Measurements from ENCODE around the gene RPL18.
A peak's percentile ranks its signal among the peaks of the same experiment; 100 is the strongest.
"Not testable (repeated sequence)": the region's sequence is repeated elsewhere in the genome, so short reads cannot be mapped to it uniquely, and the experiment has no call there.

RPL18 gene

GRCh38 chr19:48644355-48644754 is 25.4 kb upstream of the RPL18 start:
- no peak for DNase-seq

- no peak for DNase-seq
These were observed 23.9 kb upstream of the RPL18 start for GRCh38 chr19:48642862-48643261.

GRCh38 chr19:48641850-48642249 is 22.9 kb upstream of the RPL18 start:
- DNase-seq: no peak

GRCh38 chr19:48639483-48640375 is 20.8 kb upstream of the RPL18 start:
- no peak for DNase-seq

GRCh38 chr19:48638831-48639381 is 19.9 kb upstream of the RPL18 start:
- DNase-seq: no peak

DNA sequence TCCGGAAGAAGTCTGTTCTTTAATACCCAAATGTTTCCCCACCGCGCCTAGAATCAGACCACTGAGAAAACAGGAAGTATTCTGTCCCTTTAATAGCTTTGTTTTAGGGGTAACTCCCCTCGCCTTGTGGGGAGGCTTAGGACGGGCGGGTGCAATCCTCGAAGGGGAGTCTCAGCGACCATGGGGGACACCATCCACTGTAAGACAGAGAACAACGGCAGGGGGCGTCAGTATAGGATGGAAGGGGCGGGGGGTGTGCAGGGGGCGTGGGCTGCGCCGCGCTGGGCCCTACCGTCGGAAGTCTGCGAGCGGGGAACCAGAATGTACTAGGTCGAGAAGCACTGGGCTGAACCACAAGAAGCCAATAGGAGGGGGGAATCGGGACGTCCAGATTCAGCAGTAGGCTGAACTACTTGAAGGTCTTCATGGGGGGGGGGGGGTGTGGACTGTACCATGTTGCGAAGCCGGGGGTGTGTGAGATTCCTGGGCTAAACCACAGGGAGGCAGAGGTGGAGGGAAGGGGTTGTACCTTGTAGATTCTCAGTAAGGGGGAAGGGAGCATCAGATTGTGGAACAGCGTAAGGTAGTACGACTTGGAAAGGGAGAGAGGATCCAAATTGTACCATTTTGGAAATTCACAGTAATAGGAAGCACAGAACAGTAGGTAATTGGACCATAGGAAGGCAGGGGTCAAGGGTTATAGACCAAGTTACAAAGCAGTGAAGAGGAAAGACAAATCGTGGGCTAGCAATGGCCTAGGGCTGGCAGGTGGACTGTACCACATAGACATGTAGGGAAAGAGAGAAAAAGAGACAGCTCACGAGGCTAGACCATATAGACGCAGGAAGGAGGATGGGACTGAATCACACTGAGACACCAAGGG is 19.2 kb upstream of the RPL18 start:
- peak; percentile 80 for DNase-seq

- DNase-seq: peak; percentile 95
These were observed 18.5 kb upstream of the RPL18 start for GRCh38 chr19:48637449-48637947.

- DNase-seq: no peak
These were observed 18.0 kb upstream of the RPL18 start, which contains the start of gene DBP for GRCh38 chr19:48636859-48637448. DBP (minus strand) TSS chr19:48637379; CDS start chr19:48636994, 385 bp downstream.

DNA sequence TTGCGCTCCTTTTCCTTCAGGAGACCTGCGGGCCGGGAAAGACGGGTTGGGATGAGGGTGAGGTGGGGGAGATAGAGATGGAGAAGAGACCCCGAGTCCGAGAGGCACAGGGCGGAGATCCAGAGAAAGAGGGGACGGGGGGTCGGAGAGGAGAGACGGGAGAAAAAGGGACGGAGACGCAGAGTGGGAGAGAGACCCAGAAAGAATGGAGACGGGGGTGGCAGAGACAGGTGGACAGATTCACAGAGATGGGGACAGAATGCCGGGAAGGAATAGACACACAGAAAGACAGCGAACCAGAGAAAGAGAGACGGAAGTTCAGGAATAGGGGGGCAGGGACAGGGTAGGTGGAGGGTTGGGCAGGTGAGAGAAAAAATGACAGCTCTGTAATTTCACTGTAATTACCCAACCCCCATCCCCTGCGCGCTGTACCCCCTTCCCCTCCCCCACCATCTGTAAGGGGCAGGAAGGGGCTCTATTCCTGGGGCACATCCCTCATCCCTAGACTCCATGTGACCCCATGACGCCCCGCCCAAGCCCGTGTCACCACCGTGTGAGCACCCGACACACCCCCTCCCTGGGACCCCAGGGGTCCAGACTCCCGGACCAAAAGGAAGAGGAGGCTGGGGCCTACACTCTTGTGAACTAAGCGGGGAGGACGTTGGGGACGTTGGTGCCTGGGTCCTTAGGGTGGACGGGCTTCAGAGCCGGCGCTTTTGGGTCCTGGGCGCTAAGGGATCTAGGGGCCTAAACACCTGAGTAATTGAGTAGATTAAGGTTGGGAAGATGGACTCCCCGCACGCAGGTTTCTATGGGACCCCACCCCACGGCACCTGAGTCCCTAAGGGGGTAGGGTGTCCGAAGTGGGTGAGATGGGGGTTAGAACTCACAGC is 17.2 kb upstream of the RPL18 start:
- DNase-seq: no peak

GRCh38 chr19:48635263-48635965 is 16.4 kb upstream of the RPL18 start:
- peak; percentile 23 for DNase-seq

DNA sequence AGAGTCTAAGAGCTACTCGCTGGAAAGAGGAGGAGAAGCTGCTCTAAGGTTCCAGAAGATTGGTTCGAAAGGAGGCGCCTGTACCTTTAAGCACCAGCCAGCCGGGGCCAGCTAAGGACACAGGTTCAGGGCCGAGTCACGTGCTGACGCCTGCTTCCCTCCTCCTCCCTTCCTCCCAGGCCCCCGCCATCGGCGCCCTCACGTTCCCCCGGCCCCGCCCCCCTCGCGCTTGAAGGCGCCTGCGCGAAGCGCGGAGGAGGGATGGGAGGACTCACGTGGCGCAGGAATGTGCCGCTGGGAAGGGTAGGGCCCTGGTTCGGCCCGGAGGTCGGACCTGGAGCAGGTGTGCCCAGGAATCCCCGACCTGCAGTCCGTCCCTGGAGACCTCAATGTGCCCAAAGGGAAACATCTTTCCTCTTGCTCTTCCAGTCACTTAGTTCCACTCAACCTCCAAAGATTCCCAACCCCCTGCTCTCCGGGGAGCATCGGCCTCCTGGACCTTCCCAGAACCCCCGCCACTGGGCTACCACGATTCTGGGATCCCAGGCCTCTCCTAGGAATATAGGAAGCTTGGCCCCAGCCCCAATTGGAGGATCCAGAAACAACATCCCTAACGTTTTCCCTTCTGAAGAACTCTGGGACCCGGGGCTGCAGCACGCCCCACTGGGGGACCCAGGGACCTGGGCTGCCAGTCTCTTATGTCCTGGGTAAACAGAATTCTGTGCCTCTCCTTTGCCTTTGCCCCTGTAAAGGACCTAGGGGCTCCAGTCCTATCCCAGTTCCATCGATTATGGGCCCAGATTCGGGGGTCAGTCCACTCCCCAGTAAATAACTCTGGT is 15.7 kb upstream of the RPL18 start:
- peak; percentile 89 for DNase-seq

- no peak for DNase-seq
These were observed 15.0 kb upstream of the RPL18 start for GRCh38 chr19:48634036-48634342.

DNA sequence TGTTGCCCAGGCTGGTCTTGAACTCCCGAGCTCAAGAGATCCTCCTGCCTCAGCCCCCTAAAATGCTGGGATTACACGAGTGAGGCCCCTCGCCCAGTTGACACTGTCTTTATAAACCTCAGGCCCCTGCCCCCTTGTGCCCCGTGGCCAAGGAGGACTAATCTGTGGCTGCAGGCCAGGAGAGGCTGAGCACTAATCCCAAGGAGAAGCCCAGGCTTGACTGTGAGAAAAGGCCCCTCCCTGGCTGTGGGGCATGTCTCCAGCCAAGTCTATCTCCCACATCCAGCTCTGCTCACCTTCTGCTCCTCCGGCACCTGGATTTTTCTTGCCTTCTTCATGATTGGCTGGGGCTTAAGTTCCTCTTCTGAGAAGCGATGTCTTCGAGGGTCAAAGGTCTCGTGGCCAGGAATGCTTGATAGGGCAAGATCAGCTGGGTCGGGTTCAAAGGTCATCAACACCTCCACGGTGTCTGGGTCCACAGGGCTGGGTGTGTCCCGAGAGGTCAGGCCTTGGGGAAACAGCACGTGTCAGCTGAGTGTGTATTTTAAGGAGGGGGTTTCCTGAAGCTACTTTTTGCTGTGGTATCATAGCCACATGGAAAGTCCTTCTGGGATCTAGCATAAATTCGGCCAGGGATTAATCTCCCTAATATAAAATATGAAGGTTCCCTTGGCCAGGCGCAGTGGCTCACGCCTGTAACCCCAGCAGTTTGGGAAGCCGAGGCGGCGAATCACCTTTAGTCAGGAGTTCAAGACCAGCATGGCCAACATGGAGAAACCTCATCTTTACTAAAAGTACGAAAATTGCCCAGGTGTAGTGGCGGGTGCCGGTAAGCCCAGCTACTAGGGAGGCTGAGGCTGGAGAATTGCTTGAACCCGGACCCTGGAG is 14.4 kb upstream of the RPL18 start:
- no peak for DNase-seq

DNA sequence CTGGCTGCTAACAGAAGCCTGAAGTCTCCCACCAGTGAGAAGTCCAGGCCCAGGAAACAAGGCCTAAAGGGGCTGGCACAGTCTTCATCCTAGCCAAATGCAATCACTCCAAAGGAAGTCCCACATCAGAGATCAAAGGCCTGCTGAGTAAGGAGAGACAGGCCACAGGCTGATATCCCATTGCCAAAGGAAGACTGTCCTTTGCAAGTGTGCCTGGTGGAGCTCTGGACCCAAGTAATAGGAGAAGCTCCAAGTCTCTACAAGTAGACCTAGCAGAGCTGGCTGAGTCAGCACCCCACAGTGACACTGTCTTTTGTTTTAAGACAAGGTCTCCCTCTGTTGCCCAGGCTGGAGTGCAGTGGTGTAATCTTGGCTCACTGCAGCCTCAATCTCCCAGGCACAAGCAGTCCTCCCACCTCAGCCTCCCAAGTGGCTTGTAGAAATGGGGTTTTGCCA is 13.7 kb upstream of the RPL18 start:
- DNase-seq: no peak

- not testable (repeated sequence) for DNase-seq
These were observed 13.3 kb upstream of the RPL18 start for GRCh38 chr19:48632286-48632685.

- no peak for DNase-seq
These were observed 12.2 kb upstream of the RPL18 start for GRCh38 chr19:48631225-48631624.

DNA sequence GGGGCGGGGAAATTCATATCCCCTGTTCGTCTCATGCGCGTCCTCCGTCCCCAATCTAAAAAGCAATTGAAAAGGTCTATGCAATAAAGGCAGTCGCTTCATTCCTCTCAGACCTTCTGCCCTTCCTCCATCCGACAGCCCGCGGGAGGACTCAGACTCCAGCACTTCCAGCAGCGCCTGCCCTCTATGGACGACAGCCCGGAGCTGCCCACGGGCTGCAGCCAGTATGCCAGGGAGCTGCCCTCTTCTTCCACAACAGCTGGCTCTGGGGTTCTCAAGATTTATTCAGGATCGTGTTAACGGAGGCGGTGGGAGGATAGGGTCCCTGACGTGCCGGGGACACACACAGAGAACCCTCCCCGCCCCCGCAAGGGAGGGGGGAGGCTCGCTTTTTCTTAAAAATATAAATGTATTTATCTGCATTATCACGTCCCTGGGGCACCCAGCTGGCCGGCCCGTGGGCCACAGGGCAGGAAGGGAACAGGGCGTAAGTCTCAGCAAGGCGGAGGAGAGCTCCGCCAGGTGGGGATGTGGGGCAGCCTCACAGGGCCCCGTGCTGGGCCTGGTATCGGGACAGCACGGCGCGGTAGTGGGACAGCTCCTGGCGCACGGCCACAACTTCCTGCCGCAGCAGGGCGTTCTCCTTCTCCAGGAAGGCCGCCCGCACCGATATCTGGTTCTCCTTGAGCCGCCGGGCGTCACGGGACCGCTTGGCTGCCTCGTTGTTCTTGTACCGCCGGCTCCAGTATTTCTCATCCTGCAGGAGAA is 11.5 kb upstream of the RPL18 start:
- DNase-seq: no peak

DNA sequence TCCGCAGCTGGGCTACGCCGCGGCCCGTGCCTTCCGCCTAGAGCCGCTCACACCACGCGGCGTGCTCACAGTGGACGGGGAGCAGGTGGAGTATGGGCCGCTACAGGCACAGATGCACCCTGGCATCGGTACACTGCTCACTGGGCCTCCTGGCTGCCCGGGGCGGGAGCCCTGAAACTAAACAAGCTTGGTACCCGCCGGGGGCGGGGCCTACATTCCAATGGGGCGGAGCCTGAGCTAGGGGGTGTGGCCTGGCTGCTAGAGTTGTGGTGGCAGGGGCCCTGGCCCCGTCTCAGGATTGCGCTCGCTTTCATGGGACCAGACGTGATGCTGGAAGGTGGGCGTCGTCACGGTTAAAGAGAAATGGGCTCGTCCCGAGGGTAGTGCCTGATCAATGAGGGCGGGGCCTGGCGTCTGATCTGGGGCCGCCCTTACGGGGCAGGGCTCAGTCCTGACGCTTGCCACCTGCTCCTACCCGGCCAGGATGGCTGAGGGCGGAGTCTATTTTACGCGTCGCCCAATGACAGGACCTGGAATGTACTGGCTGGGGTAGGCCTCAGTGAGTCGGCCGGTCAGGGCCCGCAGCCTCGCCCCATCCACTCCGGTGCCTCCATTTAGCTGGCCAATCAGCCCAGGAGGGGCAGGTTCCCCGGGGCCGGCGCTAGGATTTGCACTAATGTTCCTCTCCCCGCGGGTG is 10.8 kb upstream of the RPL18 start:
- DNase-seq: no peak
